OCI-LY3 (cell line): ENCODE results near the gene DLG4.
"Not testable (repeated sequence)": the region's sequence is repeated elsewhere in the genome, so short reads cannot be mapped to it uniquely, and the experiment has no call there.

Experiments
- H2AFZ ChIP-seq: fragments of 200-600, 300-600 bp; shearing (Covaris generic); 2 replicates; pipeline ENCODE4 v1.6.0; 2014; ENCODE audit warnings: antibody characterized with exemption, low read depth, low read length
- H3K27ac ChIP-seq: fragments of 200-600, 300-600 bp; sonication (generic); 2 replicates; pipeline ENCODE4 v1.5.1; 2014; ENCODE audit warnings: mild to moderate bottlenecking, low read length, moderate library complexity, mixed read lengths
- H3K27me3 ChIP-seq: fragments of 200-600, 300-600 bp; sonication (generic); 2 replicates; pipeline ENCODE4 v1.6.1; 2014; ENCODE audit warnings: low read depth, low read length, mixed read lengths
- H3K36me3 ChIP-seq: fragments of 200-600, 300-600 bp; sonication (generic); replicated peaks from 2 replicates; pipeline ENCODE3; 2014; ENCODE audit warnings: low read depth, low read length, mixed read lengths
- H3K4me1 ChIP-seq: fragments of 300-600, 200-600 bp; sonication (generic); 2 replicates; pipeline ENCODE4 v1.6.1; 2014; ENCODE audit warnings: low read length, mixed read lengths
- H3K4me2 ChIP-seq: fragments of 200-600, 300-600 bp; sonication (generic); 2 replicates; pipeline ENCODE4 v1.6.1; 2014; ENCODE audit warnings: low read length, mixed read lengths
- H3K4me3 ChIP-seq: fragments of 300-600, 200-600 bp; sonication (generic); 2 replicates; pipeline ENCODE4 v1.5.1; 2014; ENCODE audit warnings: antibody characterized with exemption, mild to moderate bottlenecking, low read length, moderate library complexity
- H3K79me2 ChIP-seq: fragments of 300-600, 200-600 bp; shearing (Covaris generic); 2 replicates; pipeline ENCODE4 v1.6.1; 2014; ENCODE audit warnings: mild to moderate bottlenecking, low read length, mixed read lengths
- H3K9ac ChIP-seq: fragments of 300-600, 200-600 bp; shearing (Covaris generic); 2 replicates; pipeline ENCODE4 v1.6.0; 2014; ENCODE audit warnings: mild to moderate bottlenecking, low read length, moderate library complexity
- H3K9me3 ChIP-seq: fragments of 200-600, 300-600 bp; shearing (Covaris generic); 2 replicates; pipeline ENCODE4 v1.6.1; 2014; ENCODE audit warnings: low read length, mixed read lengths; ENCODE audit not compliant: insufficient read depth
- H4K20me1 ChIP-seq: fragments of 200-600, 300-600 bp; sonication (generic); 2 replicates; pipeline ENCODE4 v1.6.1; 2016; ENCODE audit warnings: low read length, mixed read lengths; ENCODE audit not compliant: insufficient read depth
- EZH2phosphoT487 ChIP-seq: fragments of 200-600 bp; shearing (Covaris generic); IDR thresholded peaks from 2 replicates; pipeline ENCODE4 v1.6.1; 2018; ENCODE audit warnings: antibody characterized with exemption, mixed run types, low read depth
- TF ChIP-seq, protein P1 (sequence below): fragments of 200-600, 300-600 bp; sonication (generic); IDR thresholded peaks from 2 replicates; pipeline ENCODE4 v1.5.1; 2014; ENCODE audit warnings: antibody characterized with exemption, low read length, low read depth

DLG4 gene

GRCh38 chr17:7246779-7247178 lies 27.1 kb upstream of the DLG4 start:
- Histone ChIP-seq H3K79me2 (peaks cover 61% of the 10 kb centered on the region), H3K36me3 (peaks cover 5% of the 10 kb centered on the region), H4K20me1 (peaks cover 8% of the 10 kb centered on the region), H3K9ac (no peak overlapping the region), H3K27me3 (no peaks in the 10 kb centered on the region), H3K4me1 (peaks cover 14% of the 10 kb centered on the region), H3K27ac (no peak overlapping the region), H3K4me3 (no peak overlapping the region), H2AFZ (no peak overlapping the region), H3K9me3 (no peaks in the 10 kb centered on the region), H3K4me2 (no peak overlapping the region)
- TF ChIP-seq EZH2phosphoT487, result no peak
- TF ChIP-seq, protein P1, sequence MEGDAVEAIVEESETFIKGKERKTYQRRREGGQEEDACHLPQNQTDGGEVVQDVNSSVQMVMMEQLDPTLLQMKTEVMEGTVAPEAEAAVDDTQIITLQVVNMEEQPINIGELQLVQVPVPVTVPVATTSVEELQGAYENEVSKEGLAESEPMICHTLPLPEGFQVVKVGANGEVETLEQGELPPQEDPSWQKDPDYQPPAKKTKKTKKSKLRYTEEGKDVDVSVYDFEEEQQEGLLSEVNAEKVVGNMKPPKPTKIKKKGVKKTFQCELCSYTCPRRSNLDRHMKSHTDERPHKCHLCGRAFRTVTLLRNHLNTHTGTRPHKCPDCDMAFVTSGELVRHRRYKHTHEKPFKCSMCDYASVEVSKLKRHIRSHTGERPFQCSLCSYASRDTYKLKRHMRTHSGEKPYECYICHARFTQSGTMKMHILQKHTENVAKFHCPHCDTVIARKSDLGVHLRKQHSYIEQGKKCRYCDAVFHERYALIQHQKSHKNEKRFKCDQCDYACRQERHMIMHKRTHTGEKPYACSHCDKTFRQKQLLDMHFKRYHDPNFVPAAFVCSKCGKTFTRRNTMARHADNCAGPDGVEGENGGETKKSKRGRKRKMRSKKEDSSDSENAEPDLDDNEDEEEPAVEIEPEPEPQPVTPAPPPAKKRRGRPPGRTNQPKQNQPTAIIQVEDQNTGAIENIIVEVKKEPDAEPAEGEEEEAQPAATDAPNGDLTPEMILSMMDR, result no peak

- H3K79me2 ChIP-seq, result peaks cover 49% of the 10 kb centered on the region
- not testable (repeated sequence) for H2AFZ ChIP-seq, H3K9me3 ChIP-seq, H3K36me3 ChIP-seq, H3K4me3 ChIP-seq, H3K9ac ChIP-seq, H3K4me2 ChIP-seq, H4K20me1 ChIP-seq, H3K27me3 ChIP-seq, H3K27ac ChIP-seq
- peaks cover 25% of the 10 kb centered on the region for H3K4me1 ChIP-seq
These were observed 24.2 kb upstream of the DLG4 start for GRCh38 chr17:7243838-7244237.

DNA sequence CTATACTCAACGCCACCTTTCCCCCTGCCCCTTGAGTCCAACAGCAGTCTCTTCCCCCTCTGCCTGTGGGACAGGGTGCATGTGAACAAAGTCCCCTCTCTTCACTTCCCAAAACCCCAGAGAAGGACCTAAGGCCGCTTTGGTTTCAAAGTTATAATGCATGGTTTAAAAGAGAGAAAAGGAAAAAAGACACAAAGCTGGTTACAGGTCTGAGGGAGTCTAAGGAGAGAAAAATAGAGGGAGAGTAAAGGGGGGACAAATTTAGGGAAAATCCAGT lies 23.8 kb upstream of the DLG4 start:
- Histone ChIP-seq H3K9me3 (no peaks in the 10 kb centered on the region), H4K20me1 (no peaks in the 10 kb centered on the region), H3K79me2 (peaks cover 49% of the 10 kb centered on the region), H3K27me3 (no peaks in the 10 kb centered on the region), H2AFZ (no peak overlapping the region), H3K4me1 (peaks cover 23% of the 10 kb centered on the region), H3K9ac (peak overlapping the region; percentile 89; the same call in 1 of the 2 replicates), H3K4me2 (peak overlapping the region; percentile 96), H3K36me3 (peaks cover 2% of the 10 kb centered on the region), H3K27ac (peak overlapping the region; percentile 86; the same call in 1 of the 2 replicates), H3K4me3 (peak overlapping the region; percentile 94)
- TF ChIP-seq, protein P1, result no peak
- no peak for TF ChIP-seq EZH2phosphoT487

GRCh38 chr17:7242717-7243452 lies 23.2 kb upstream of the DLG4 start:
- Histone ChIP-seq H3K4me1 (peaks cover 23% of the 10 kb centered on the region), H3K27me3 (no peaks in the 10 kb centered on the region), H3K4me3 (peak overlapping the region; percentile 94), H3K27ac (peak overlapping the region; percentile 86), H3K4me2 (peak overlapping the region; percentile 96), H3K36me3 (peaks cover 2% of the 10 kb centered on the region), H2AFZ (peak overlapping the region; percentile 93), H3K9me3 (no peaks in the 10 kb centered on the region), H3K9ac (peak overlapping the region; percentile 89), H3K79me2 (peaks cover 47% of the 10 kb centered on the region), H4K20me1 (no peaks in the 10 kb centered on the region)
- TF ChIP-seq, protein P1, result no peak
- no peak for TF ChIP-seq EZH2phosphoT487
